Lower lobe of right lung (tissue), 2 donors: ENCODE data around the gene PSD. TPM values are rescaled to one million over a fixed set of nuclear protein-coding genes. Genes with fewer than 3 reads are reported as not detected.
A peak's percentile ranks its signal among the peaks of the same experiment; 100 is the strongest.

ENCODE experiments used
- ATAC-seq, 2 donors: fragments of 200-7000 bp; cut with Tn5 transposase; one replicate each; pipeline ENCODE4 v1.9.1; 2020 to 2022; ENCODE audit warnings: mild to moderate bottlenecking in 2 of 2, moderate library complexity in 2 of 2
- DNase-seq: peaks from one replicate; pipeline ENCODE4 v3.0.0-alpha.2; 2020
- H3K27ac ChIP-seq: fragments of 200-600 bp; one replicate; pipeline ENCODE4 v1.8.0; 2022
- H3K27me3 ChIP-seq: fragments of 200-600 bp; one replicate; pipeline ENCODE4 v1.8.0; 2022; ENCODE audit warnings: low read depth
- H3K36me3 ChIP-seq: fragments of 200-600 bp; one replicate; pipeline ENCODE4 v1.8.0; 2022; ENCODE audit warnings: mild to moderate bottlenecking
- H3K4me1 ChIP-seq: fragments of 200-600 bp; one replicate; pipeline ENCODE4 v1.8.0; 2022
- H3K4me3 ChIP-seq: fragments of 200-600 bp; one replicate; pipeline ENCODE4 v1.8.0; 2022; ENCODE audit warnings: mild to moderate bottlenecking
- H3K9me3 ChIP-seq: fragments of 200-600 bp; one replicate; pipeline ENCODE4 v1.8.0; 2022
- intact Hi-C: fragments of 100-400 bp; cut with DNase I; formaldehyde crosslinking; loops from one replicate; pipeline ENCODE4 v1.11.0; 2022
- total RNA-seq: library from RNA; stranded (reverse); fragmentation: NEBNext Ultra II Directional; extraction: Animal tissue kit (Norgen Biotek cat#: 25700); gene quantifications from one replicate; pipeline ENCODE4 v1.2.1, GENCODE V29; 2021
- TF ChIP-seq, protein P1 (sequence below): fragments of 200-600 bp; IDR thresholded peaks from one replicate; pipeline ENCODE4 v1.8.0; 2022; ENCODE audit warnings: antibody characterized with exemption, mild to moderate bottlenecking
- donor health status: DM: no; HTN: yes; CAD: no; lungs with severe emphysema.

The PSD gene
- total RNA-seq, 1 donor from 2014 or later, result 5.3 TPM

GRCh38 chr10:102397222-102398171 is 21.1 kb downstream of the PSD start:
- Histone ChIP-seq H3K27me3 (no peaks in the 10 kb centered on the region), H3K27ac (no peak overlapping the region), H3K4me1 (peaks cover 54% of the 10 kb centered on the region), H3K9me3 (no peaks in the 10 kb centered on the region), H3K36me3 (peaks cover 36% of the 10 kb centered on the region), H3K4me3 (no peak overlapping the region)
- ATAC-seq (no peak), DNase-seq (no peak)
- TF ChIP-seq, protein P1, sequence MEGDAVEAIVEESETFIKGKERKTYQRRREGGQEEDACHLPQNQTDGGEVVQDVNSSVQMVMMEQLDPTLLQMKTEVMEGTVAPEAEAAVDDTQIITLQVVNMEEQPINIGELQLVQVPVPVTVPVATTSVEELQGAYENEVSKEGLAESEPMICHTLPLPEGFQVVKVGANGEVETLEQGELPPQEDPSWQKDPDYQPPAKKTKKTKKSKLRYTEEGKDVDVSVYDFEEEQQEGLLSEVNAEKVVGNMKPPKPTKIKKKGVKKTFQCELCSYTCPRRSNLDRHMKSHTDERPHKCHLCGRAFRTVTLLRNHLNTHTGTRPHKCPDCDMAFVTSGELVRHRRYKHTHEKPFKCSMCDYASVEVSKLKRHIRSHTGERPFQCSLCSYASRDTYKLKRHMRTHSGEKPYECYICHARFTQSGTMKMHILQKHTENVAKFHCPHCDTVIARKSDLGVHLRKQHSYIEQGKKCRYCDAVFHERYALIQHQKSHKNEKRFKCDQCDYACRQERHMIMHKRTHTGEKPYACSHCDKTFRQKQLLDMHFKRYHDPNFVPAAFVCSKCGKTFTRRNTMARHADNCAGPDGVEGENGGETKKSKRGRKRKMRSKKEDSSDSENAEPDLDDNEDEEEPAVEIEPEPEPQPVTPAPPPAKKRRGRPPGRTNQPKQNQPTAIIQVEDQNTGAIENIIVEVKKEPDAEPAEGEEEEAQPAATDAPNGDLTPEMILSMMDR, result no peak
- intact Hi-C loops, result no loop called here

GRCh38 chr10:102396730-102397151 is 21.8 kb downstream of the PSD start:
- no peak for DNase-seq
- H3K9me3 ChIP-seq, result no peaks in the 10 kb centered on the region
- intact Hi-C loops, result no loop called here
- no peak overlapping the region for H3K27ac ChIP-seq
- no peak for ATAC-seq
- H3K27me3 ChIP-seq, result no peaks in the 10 kb centered on the region
- TF ChIP-seq, protein P1, result no peak
- H3K4me1 ChIP-seq, result peaks cover 54% of the 10 kb centered on the region
- peaks cover 28% of the 10 kb centered on the region for H3K36me3 ChIP-seq
- H3K4me3 ChIP-seq, result peak overlapping the region; percentile 68

GRCh38 chr10:102396317-102396650 is 22.3 kb downstream of the PSD start:
- Histone ChIP-seq H3K27ac (peak overlapping the region; percentile 96), H3K27me3 (no peaks in the 10 kb centered on the region), H3K9me3 (no peaks in the 10 kb centered on the region), H3K4me3 (peak overlapping the region; percentile 68), H3K36me3 (peaks cover 24% of the 10 kb centered on the region), H3K4me1 (peaks cover 54% of the 10 kb centered on the region)
- DNase-seq (no peak), ATAC-seq (no peak)
- TF ChIP-seq, protein P1, result no peak
- intact Hi-C loops, result no loop called here

DNA sequence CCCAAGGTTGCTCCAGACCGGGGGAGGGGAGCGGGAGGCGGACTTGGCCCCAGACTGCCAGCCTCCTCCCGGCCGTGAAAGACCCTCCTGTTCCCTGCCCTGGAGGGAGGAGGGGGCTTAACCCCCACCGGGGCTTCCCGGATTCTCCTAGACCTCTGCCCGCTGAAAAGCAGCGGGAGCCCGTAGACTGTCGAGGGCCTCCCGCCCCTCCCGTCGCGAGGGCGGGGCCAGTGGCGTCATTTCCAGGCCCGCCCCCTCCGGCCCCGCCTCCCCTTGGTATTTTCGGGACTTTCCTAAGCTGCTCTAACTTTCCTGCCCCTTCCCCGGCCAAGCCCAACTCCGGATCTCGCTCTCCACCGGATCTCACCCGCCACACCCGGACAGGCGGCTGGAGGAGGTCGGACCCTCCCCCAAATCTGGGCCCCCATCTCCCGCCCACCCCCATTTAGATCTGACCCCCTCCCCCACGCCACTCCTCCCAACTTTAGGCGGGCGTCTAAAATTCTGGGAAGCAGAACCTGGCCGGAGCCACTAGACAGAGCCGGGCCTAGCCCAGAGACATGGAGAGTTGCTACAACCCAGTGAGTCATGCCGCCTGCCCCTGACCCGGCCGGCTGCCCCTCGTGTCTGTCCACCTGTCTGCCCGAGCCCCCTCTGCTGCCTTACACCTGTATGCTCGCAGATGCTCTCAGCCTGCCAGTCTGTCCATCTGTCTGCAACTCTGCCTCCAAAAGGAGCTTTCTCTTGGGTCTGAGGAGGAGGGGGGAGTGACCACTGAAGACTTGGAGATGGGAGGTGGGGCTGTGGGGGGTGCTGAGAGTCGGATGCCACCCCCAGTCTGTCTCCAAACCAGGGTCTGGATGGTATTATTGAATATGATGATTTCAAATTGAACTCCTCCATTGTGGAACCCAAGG is 22.9 kb downstream of the PSD start, which contains the start of gene NFKB2:
Gene NFKB2 (plus strand): TSS at position 306 of the 917 bp plus-strand sequence. CDS start 255 bp downstream, at position 561.
- H3K27ac ChIP-seq, result peak within 1 kb of the TSS; percentile 96

More for the DNA sequence above, 22.9 kb downstream of the PSD start, which contains the start of gene NFKB2:
- H3K36me3 ChIP-seq, result peaks cover 18% of the 10 kb centered on the region
- H3K9me3 ChIP-seq, result no peaks in the 10 kb centered on the region
- DNase-seq (peak; percentile 89), ATAC-seq (peak; percentile 77 to 82)
- TF ChIP-seq, protein P1, result no peak
- peaks cover 54% of the 10 kb centered on the region for H3K4me1 ChIP-seq
- intact Hi-C loops, result no loop called here
- no peaks in the 10 kb centered on the region for H3K27me3 ChIP-seq
- peak within 1 kb of the TSS; percentile 68 for H3K4me3 ChIP-seq
